H1 (cell line): ENCODE data around the gene DYNC1I1. TPM values are rescaled to one million over a fixed set of nuclear protein-coding genes. Genes with fewer than 3 reads are reported as not detected.

Experiments used
- CTCF ChIA-PET: fragments of 300-600 bp; sonication (Branson Sonifier 250); formaldehyde crosslinking; loops from one replicate; lab custom pipeline; 2021; ENCODE audit not compliant: partially characterized antibody; lab: Charles Lee
- POLR2A ChIA-PET: fragments of 300-600 bp; sonication (Branson Sonifier 250); formaldehyde crosslinking; loops from one replicate; lab custom pipeline; 2021; ENCODE audit warnings: inconsistent platforms; ENCODE audit not compliant: partially characterized antibody; lab: Charles Lee
- DNase-seq, 2 experiments: peaks; one replicate each; pipeline versions ENCODE4 v3.0.0 to v3.0.0-alpha.2; 2010 to 2022; ENCODE audit warnings: low spot score in 2 of 2, low read depth in 1 of 2, mixed read lengths in 1 of 2
- FAIRE-seq: peaks from 2 replicates; lab custom pipeline; 2011; peaks lifted over from hg19 to GRCh38; lab: Jason Lieb, UNC
- H2AFZ ChIP-seq: 2 replicates; pipeline ENCODE4 v1.8.1; 2012; ENCODE audit warnings: low read length, inconsistent platforms
- H2AK5ac ChIP-seq: 2 replicates; pipeline ENCODE4 v1.6.1; 2013; ENCODE audit warnings: low read depth, low read length
- H2BK120ac ChIP-seq: replicated peaks from 2 replicates; pipeline ENCODE3; 2013; ENCODE audit warnings: low read depth, low read length, inconsistent platforms
- H2BK12ac ChIP-seq: 2 replicates; pipeline ENCODE4 v1.6.1; 2013; ENCODE audit warnings: low read depth, low read length
- H2BK15ac ChIP-seq: 2 replicates; pipeline ENCODE4 v1.6.1; 2013; ENCODE audit warnings: low read length
- H2BK20ac ChIP-seq: 2 replicates; pipeline ENCODE4 v1.6.1; 2013; ENCODE audit warnings: low read length
- H2BK5ac ChIP-seq: 2 replicates; pipeline ENCODE4 v1.6.1; 2013; ENCODE audit warnings: low read depth, low read length
- H3K14ac ChIP-seq: 2 replicates; pipeline ENCODE4 v1.6.1; 2013; ENCODE audit warnings: inconsistent platforms; ENCODE audit not compliant: insufficient read length
- H3K18ac ChIP-seq: 2 replicates; pipeline ENCODE4 v1.6.1; 2013; ENCODE audit warnings: low read length; ENCODE audit errors: extremely low read depth
- H3K23ac ChIP-seq: 2 replicates; pipeline ENCODE4 v1.6.1; 2013; ENCODE audit warnings: inconsistent platforms; ENCODE audit not compliant: insufficient read length
- H3K23me2 ChIP-seq: 2 replicates; pipeline ENCODE4 v1.6.1; 2013; ENCODE audit warnings: low read depth, low read length
- H3K27ac ChIP-seq: 2 replicates; pipeline ENCODE4 v1.6.1; 2011; ENCODE audit warnings: low read depth, low read length, inconsistent platforms
- H3K27me3 ChIP-seq, 4 experiments: replicated peaks in 1 of 4; 1 replicate in 1 of 4; 2 replicates in 3 of 4; pipeline versions ENCODE4 v1.6.1 to v1.8.1; 2011 to 2013; ENCODE audit warnings: low read length in 3 of 4, mild to moderate bottlenecking in 3 of 4, inconsistent platforms in 2 of 4, mixed read lengths in 2 of 4, moderate library complexity in 1 of 4; ENCODE audit not compliant: control insufficient read depth in 3 of 4, insufficient read depth in 3 of 4; ENCODE audit errors: extremely low read depth in 1 of 4
- H3K36me3 ChIP-seq, 4 experiments: 2 replicates each; pipeline versions ENCODE4 v1.6.1 to v1.8.1; 2011 to 2013; ENCODE audit warnings: mild to moderate bottlenecking in 4 of 4, low read length in 3 of 4, moderate library complexity in 2 of 4, control low read depth in 1 of 4, inconsistent platforms in 1 of 4; ENCODE audit not compliant: insufficient read depth in 4 of 4, control insufficient read depth in 2 of 4
- H3K4ac ChIP-seq: replicated peaks from 2 replicates; pipeline ENCODE3; 2013; ENCODE audit warnings: low read length, low read depth, mixed read lengths, inconsistent platforms; ENCODE audit not compliant: insufficient read length
- H3K4me1 ChIP-seq, 4 experiments: replicated peaks in 1 of 4; 1 replicate in 1 of 4; 2 replicates in 3 of 4; pipeline versions ENCODE4 v1.6.1 to v1.8.1; 2011 to 2013; ENCODE audit warnings: low read length in 3 of 4, inconsistent platforms in 2 of 4, mixed read lengths in 1 of 4; ENCODE audit not compliant: insufficient read depth in 4 of 4, control insufficient read depth in 3 of 4
- H3K4me2 ChIP-seq, 2 experiments: 2 replicates each; pipeline versions ENCODE4 v1.6.1 to v1.8.1; 2011 to 2013; ENCODE audit warnings: low read depth in 2 of 2, low read length in 2 of 2, control low read depth in 1 of 2, inconsistent platforms in 1 of 2, mild to moderate bottlenecking in 1 of 2; ENCODE audit not compliant: insufficient read depth in 1 of 2
- H3K4me3 ChIP-seq, 4 experiments: fragments of 200-600, 300-600 bp in 1 of 4; sonication (generic), shearing (Covaris generic), sonication (Bioruptor Twin) in 1 of 4; 2 replicates each; pipeline versions ENCODE4 v1.5.1 to v1.8.1; 2011 to 2016; ENCODE audit warnings: low read length in 4 of 4, low read depth in 3 of 4, control low read depth in 2 of 4, inconsistent platforms in 2 of 4, mild to moderate bottlenecking in 2 of 4, mixed read lengths in 1 of 4, moderate library complexity in 1 of 4; ENCODE audit not compliant: insufficient read depth in 2 of 4; ENCODE audit errors: extremely low read depth in 1 of 4
- H3K56ac ChIP-seq: replicated peaks from 2 replicates; pipeline ENCODE3; 2013; ENCODE audit warnings: low read depth, mild to moderate bottlenecking, mixed read lengths, low read length, inconsistent platforms; ENCODE audit not compliant: insufficient read length
- H3K79me1 ChIP-seq: 2 replicates; pipeline ENCODE4 v1.6.1; 2013; ENCODE audit warnings: low read depth, low read length, control low read depth
- H3K79me2 ChIP-seq, 2 experiments: 2 replicates each; pipeline versions ENCODE4 v1.6.1 to v1.8.1; 2012 to 2013; ENCODE audit warnings: low read length in 2 of 2, mild to moderate bottlenecking in 2 of 2, inconsistent platforms in 1 of 2; ENCODE audit not compliant: insufficient read depth in 2 of 2, control insufficient read depth in 1 of 2
- H3K9ac ChIP-seq, 4 experiments: replicated peaks in 1 of 4; 1 replicate in 1 of 4; 2 replicates in 3 of 4; pipeline versions ENCODE4 v1.6.1 to v1.8.1; 2011 to 2013; ENCODE audit warnings: low read depth in 3 of 4, low read length in 3 of 4, control low read depth in 2 of 4, mild to moderate bottlenecking in 2 of 4, moderate library complexity in 2 of 4, inconsistent platforms in 1 of 4; ENCODE audit errors: extremely low read depth in 1 of 4
- H3K9me3 ChIP-seq, 2 experiments: 2 replicates each; pipeline versions ENCODE4 v1.6.1 to v1.8.1; 2012 to 2013; ENCODE audit warnings: mild to moderate bottlenecking in 2 of 2, moderate library complexity in 2 of 2, control low read depth in 1 of 2, inconsistent platforms in 1 of 2, low read depth in 1 of 2, low read length in 1 of 2, mixed read lengths in 1 of 2; ENCODE audit not compliant: insufficient read depth in 2 of 2
- H4K20me1 ChIP-seq, 2 experiments: replicated peaks in 1 of 2; 2 replicates each; pipeline versions ENCODE3 to v1.8.1; 2011 to 2013; ENCODE audit warnings: inconsistent platforms in 2 of 2, low read length in 2 of 2, mild to moderate bottlenecking in 1 of 2; ENCODE audit not compliant: insufficient read depth in 2 of 2, control insufficient read depth in 1 of 2
- H4K5ac ChIP-seq: 2 replicates; pipeline ENCODE4 v1.6.1; 2013; ENCODE audit warnings: low read length, low read depth, mixed read lengths, inconsistent platforms; ENCODE audit not compliant: insufficient read length
- H4K8ac ChIP-seq: 2 replicates; pipeline ENCODE4 v1.8.0; 2013; ENCODE audit warnings: mild to moderate bottlenecking, moderate library complexity, low read length, inconsistent platforms; ENCODE audit not compliant: insufficient read depth; ENCODE audit errors: extremely low read depth
- H4K91ac ChIP-seq: replicated peaks from 2 replicates; pipeline ENCODE3; 2013; ENCODE audit warnings: low read length, mixed read lengths, inconsistent platforms; ENCODE audit not compliant: insufficient read length
- GTF2F1 ChIP-seq: IDR thresholded peaks from 2 replicates; pipeline ENCODE4 v1.6.1; 2012; ENCODE audit warnings: low read depth, low read length, improper control_type of control experiment, borderline replicate concordance
- HDAC2 ChIP-seq, 2 experiments: fragments of 300-600 bp in 1 of 2; sonication (generic) in 1 of 2; IDR thresholded peaks; 2 replicates each; pipeline ENCODE4 v1.6.1; 2011 to 2012; ENCODE audit warnings: low read depth in 2 of 2, low read length in 2 of 2, mild to moderate bottlenecking in 2 of 2, moderate library complexity in 2 of 2, borderline replicate concordance in 1 of 2, inconsistent platforms in 1 of 2
- polyA plus RNA-seq, 7 experiments: library from polyadenylated mRNA; depleted of rRNA in 3 of 7; stranded (reverse) in 5 of 7; unstranded in 2 of 7; fragments of >200 nt in 5 of 7; fragments of 200-250 nt in 2 of 7; gene quantifications; 1 replicate in 5 of 7; 2 replicates in 1 of 7; 4 replicates in 1 of 7; pipeline versions ENCODE4 v1.2.1 to v1.2.3, GENCODE V29; 2011 to 2013; ENCODE audit warnings: missing spikeins in 2 of 7, mixed read lengths in 2 of 7
- total RNA-seq: library from RNA; stranded (reverse); fragmentation: NEBNext Ultra II Directional; extraction: Animal tissue kit (Norgen Biotek cat#: 25700); gene quantifications from 2 replicates; pipeline ENCODE4 v1.2.1, GENCODE V29; 2021

DYNC1I1 gene
- total and polyA plus RNA-seq, 2 of the 8 experiments (the other 6 are each of a cell fraction or from before 2014, with no cell fraction given), result 0.45 to 0.58 TPM

GRCh38 chr7:95875519-95875918 lies 103.2 kb downstream of the DYNC1I1 start:
- Histone ChIP-seq H3K56ac (no peak overlapping the region), H2BK5ac (no peak overlapping the region), H3K79me2 (no peaks in the 10 kb centered on the region), H2BK120ac (no peak overlapping the region), H3K4ac (no peak overlapping the region), H2AFZ (no peak overlapping the region), H3K23me2 (no peaks in the 10 kb centered on the region), H3K4me2 (no peak overlapping the region), H3K27me3 (no peaks in the 10 kb centered on the region; a peak in 1 of 7 replicates), H3K36me3 (no peaks in the 10 kb centered on the region), H4K8ac (no peak overlapping the region), H2AK5ac (no peak overlapping the region), H4K91ac (no peak overlapping the region), H3K4me3 (no peak overlapping the region), H4K5ac (no peak overlapping the region), H3K18ac (no peak overlapping the region), H3K9ac (no peak overlapping the region), H4K20me1 (no peaks in the 10 kb centered on the region), H2BK20ac (no peak overlapping the region), H3K79me1 (no peaks in the 10 kb centered on the region), H3K4me1 (no peaks in the 10 kb centered on the region), H2BK15ac (no peak overlapping the region), H3K23ac (no peak overlapping the region), H3K27ac (no peak overlapping the region), H3K9me3 (peaks cover 0 to 2% of the 10 kb centered on the region in 2 experiments; a peak in 1 of 4 replicates), H2BK12ac (no peak overlapping the region; the same call in 1 of the 2 replicates), H3K14ac (no peak overlapping the region)
- FAIRE-seq (no peak), DNase-seq (no peak)
- ChIA-PET POLR2A (no interaction called here), CTCF (interaction anchor here (1.1 to 17.5 kb wide), 3 partner anchors 144 to 158 kb away, joined by 3 to 335 read pairs (median 8); no protein-coding TSS in a partner anchor)
- no peak for TF ChIP-seq HDAC2 (IDR thresholded peaks at IDR 0.05; ENCODE audit: borderline replicate concordance in 1 of 2, low read depth in 2 of 2, low read length in 2 of 2)
- TF ChIP-seq GTF2F1, result no peak
